GM18517 (cell line): ENCODE data around the gene AQP12A.

Experiments used
- ATAC-seq: cut with Tn5 transposase; IDR thresholded peaks from one replicate; pipeline ENCODE4 v1.9.1; 2021; ENCODE audit warnings: mild to moderate bottlenecking, moderate library complexity; ENCODE audit not compliant: unreplicated experiment

AQP12A gene

GRCh38 chr2:240722376-240722775 lies 30.7 kb downstream of the AQP12A start:
- no peak for ATAC-seq

- no peak for ATAC-seq
Observed at GRCh38 chr2:240722796-240723735, 31.4 kb downstream of the AQP12A start.

GRCh38 chr2:240723851-240724250 lies 32.2 kb downstream of the AQP12A start:
- no peak for ATAC-seq

GRCh38 chr2:240724431-240724830 lies 32.8 kb downstream of the AQP12A start:
- no peak for ATAC-seq

GRCh38 chr2:240725266-240725665 lies 33.6 kb downstream of the AQP12A start:
- ATAC-seq, result no peak

- ATAC-seq, result no peak
Observed at GRCh38 chr2:240725671-240726070, 34.0 kb downstream of the AQP12A start.

GRCh38 chr2:240726876-240727275 lies 35.2 kb downstream of the AQP12A start:
- no peak for ATAC-seq

- no peak for ATAC-seq
Observed at GRCh38 chr2:240727439-240727838, 35.8 kb downstream of the AQP12A start.

- no peak for ATAC-seq
Observed at GRCh38 chr2:240727913-240728312, 36.2 kb downstream of the AQP12A start.

- no peak for ATAC-seq
Observed at GRCh38 chr2:240728361-240728760, 36.7 kb downstream of the AQP12A start.

GRCh38 chr2:240728827-240729226 lies 37.2 kb downstream of the AQP12A start:
- ATAC-seq, result no peak

- ATAC-seq, result no peak
Observed at GRCh38 chr2:240730501-240731177, 39.0 kb downstream of the AQP12A start.

- no peak for ATAC-seq
Observed at GRCh38 chr2:240731178-240731545, 39.5 kb downstream of the AQP12A start.

- ATAC-seq, result no peak
Observed at GRCh38 chr2:240732184-240732583, 40.5 kb downstream of the AQP12A start.

- no peak for ATAC-seq
Observed at GRCh38 chr2:240732911-240733622, 41.4 kb downstream of the AQP12A start.

- no peak for ATAC-seq
Observed at GRCh38 chr2:240733803-240734495, 42.3 kb downstream of the AQP12A start.

GRCh38 chr2:240734756-240735155 lies 43.1 kb downstream of the AQP12A start:
- no peak for ATAC-seq

- no peak for ATAC-seq
Observed at GRCh38 chr2:240735476-240735875, 43.8 kb downstream of the AQP12A start.

- no peak for ATAC-seq
Observed at GRCh38 chr2:240736281-240737250, 44.9 kb downstream of the AQP12A start.

- no peak for ATAC-seq
Observed at GRCh38 chr2:240737512-240737911, 45.8 kb downstream of the AQP12A start.
